HG02970 (cell line): Measurements from ENCODE around the gene GLTP.

ENCODE experiments used
- ATAC-seq: cut with Tn5 transposase; IDR thresholded peaks from one replicate; pipeline ENCODE4 v1.9.1; 2021; ENCODE audit warnings: mild to moderate bottlenecking, moderate library complexity, moderate number of reproducible peaks; ENCODE audit not compliant: unreplicated experiment, low FRiP score

Gene GLTP

DNA sequence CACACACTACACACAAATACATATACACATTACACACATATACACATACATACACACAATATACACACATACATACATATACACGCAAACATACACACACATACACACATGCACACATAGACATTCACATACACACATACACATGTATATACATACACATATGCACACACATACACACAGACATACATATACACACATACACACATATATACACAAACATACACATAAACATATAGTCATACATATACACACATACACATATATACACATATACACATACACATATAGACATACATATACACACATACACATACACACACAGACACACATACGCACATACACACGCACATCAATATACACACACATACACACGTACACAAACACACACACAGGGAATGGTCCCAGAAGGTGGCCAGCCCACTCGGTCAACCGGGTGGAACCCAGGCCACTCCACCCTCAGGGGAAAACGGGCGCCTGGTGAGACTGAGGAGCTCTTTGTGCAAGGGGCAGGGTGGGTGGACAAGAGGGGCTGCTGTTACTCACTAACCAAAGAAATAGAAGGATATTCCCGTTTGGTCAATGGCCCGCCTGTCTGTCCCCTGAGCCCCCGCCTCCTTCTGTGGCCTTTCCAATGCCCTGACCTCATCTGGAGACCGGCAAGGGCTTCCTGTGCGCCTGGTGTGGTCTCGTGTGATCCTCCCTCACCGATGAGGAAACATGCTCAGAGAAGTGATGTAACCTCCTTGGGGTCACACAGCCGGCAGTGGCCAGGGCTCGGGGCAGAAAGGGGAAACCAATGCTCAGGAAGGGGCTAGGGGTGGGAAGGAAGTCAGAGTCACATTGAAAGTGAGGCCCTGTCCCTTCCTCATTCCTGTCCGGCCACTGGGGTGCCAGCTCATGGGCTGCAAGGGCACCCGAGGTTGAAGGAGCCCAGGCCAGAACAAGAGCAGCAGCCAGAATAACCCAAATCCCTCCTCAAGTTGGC lies 52.5 kb downstream of the GLTP start:
- no peak for ATAC-seq

- no peak for ATAC-seq
Measured at GRCh38 chr12:109827080-109827479, 53.3 kb downstream of the GLTP start.

GRCh38 chr12:109824731-109825130 lies 55.6 kb downstream of the GLTP start:
- ATAC-seq = no peak

- no peak for ATAC-seq
Measured at GRCh38 chr12:109822951-109823411, 57.4 kb downstream of the GLTP start.

GRCh38 chr12:109822416-109822815 lies 57.9 kb downstream of the GLTP start:
- ATAC-seq = no peak

DNA sequence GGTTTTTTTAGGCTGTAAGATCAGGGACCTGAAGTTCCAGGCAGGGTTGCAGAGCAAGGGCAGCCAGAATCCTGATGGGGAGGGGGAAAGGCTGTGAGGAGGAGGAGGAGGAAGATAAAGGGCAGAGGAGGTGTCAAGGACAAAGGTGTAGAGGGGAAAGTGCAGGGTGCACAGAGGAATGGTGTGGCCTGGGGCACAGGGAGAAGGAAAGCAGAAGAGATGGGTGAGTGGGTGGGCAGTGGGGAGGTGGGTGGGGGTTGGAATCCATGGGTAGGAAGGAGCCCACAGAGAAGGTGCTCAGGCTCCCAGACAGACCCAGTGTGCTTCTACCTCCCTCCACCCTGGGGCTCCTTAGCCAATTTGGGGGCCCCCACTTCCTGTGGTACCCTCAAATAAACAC lies 58.4 kb downstream of the GLTP start:
- no peak for ATAC-seq

GRCh38 chr12:109820816-109821381 lies 59.4 kb downstream of the GLTP start:
- ATAC-seq = no peak

DNA sequence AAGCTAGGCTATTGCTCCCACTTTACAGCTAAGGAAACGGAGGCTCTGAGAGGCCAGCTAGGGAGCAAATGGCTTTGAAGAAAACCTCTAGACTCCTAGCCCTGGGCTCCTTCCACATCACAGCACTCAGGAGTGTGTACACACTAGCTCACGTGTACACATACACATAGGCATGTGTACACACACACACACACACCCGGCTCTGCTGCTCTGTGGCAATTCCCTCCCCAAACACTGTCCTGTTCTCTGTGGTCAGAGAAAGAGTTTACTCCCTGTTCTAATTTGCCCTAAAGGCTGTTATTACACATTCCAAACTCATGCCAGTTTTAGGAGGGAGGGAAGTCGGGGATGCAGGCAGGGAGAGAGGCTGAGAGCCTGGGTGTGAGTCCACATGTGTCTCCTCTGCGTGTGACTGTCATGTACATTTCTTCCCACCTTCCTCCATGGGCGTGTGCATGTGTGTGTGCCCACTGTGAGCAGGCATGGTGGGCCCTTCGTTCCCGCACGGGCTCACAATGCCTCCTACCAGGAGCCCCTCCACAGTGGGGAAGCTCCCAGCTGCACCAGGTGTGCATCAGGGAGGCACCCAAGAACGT lies 61.3 kb downstream of the GLTP start:
- ATAC-seq = no peak

GRCh38 chr12:109818253-109818652 lies 62.1 kb downstream of the GLTP start:
- ATAC-seq = no peak

- no peak for ATAC-seq
Measured at GRCh38 chr12:109817627-109818231, 62.6 kb downstream of the GLTP start.

DNA sequence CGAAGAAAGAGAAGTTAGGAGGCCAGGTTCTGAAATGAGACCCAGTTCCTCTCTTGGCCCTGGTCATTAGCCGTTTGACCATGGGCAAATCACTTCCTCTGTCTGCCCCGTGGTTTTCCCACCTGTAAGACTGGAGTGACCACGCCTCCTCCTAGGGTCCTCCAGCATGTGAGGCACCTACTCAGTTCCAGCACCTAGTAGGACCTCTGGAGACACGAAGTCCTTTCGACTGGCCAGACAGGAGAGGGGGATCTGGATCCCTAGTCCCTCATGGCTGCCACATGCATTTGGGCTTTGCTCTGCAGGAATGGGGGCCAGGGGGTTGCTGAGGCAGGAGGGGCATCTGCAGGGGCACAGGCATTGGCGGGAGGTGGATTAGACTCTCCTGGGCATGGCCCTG lies 63.5 kb downstream of the GLTP start:
- no peak for ATAC-seq

GRCh38 chr12:109815757-109816617 lies 64.4 kb downstream of the GLTP start:
- ATAC-seq = no peak

GRCh38 chr12:109815225-109815624 lies 65.1 kb downstream of the GLTP start:
- no peak for ATAC-seq

DNA sequence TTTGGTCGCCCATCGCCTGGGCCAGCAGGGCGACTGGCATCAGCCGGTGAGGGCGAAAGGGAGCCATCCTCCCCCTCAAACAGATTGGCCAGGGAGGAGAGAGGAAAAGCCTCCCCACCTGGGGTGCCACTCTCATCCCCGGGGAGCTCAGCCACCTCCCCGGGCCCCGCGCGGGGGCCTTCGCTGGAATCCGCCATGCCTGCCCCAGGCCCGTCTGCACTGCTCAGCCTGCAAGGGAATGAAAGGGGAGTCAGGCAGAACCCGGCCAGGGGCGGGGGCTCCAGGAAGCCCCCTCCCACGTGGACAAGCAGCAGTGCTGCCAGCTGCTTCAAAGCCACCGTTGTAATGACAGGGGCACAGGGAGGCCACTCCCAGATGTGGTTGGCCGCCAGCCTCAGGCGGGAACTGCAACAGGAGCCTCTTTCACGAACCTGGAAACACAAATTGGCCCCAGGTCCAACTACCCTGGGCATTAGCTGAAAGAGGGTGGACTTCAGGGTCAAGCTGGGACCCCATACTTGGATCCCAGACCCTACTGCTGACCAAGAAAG lies 65.7 kb downstream of the GLTP start:
- no peak for ATAC-seq

- ATAC-seq = no peak
Measured at GRCh38 chr12:109813810-109814416, 66.4 kb downstream of the GLTP start.

DNA sequence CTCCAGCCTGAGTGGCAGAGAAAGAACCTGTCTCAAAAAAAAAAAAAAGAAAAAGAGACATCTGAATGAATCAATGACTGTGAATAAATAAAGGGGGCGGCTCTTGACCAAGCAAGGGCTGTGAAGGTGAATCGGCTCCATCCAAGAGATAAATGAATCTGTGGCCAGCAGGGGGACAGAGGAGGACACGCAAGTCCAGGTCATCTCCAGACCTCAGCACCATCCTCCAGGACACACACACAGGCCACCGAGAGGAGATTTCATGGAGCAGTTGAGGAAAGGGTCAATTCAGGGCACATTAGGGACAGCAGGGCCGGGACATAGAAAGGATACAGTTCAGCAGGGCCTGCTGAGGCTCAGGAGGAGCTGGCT lies 68.7 kb downstream of the GLTP start:
- ATAC-seq = no peak

DNA sequence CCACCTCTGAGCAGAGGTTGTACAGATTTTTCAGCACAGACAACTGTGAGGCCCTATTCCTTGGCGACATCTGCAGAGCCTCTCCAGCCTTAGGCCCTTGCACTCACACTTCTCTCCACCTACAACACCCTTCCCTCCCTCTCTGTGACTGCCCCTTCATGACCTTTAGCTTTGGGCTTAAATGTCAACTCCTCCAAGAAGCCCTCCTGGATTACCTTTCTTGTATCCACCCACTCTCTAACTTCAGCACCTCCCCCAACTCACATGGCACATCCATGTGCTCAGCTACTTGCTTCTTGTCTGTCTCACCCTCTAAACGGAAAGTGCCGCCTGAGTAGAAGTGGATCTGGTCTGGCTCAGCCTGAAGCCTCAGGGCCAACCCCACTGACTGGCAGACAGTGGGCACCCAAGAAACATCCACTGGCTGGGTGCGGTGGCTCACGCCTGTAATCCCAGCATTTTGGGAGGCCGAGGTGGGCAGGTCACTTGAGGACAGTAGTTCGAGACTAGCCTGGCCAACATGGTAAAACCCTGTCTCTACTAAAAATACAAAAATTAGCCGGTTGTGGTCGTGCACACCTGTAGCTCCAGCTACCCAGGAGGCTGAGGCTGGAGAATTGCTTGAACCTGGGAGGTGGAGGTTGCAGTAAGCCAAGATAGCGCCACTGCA lies 69.3 kb downstream of the GLTP start:
- no peak for ATAC-seq

- no peak for ATAC-seq
Measured at GRCh38 chr12:109808876-109809646, 71.3 kb downstream of the GLTP start.
